Stimulated activated CD8-positive, alpha-beta memory T cell treated with anti-CD3 and anti-CD28 coated beads, Interleukin-12 subunit alpha, Interleukin-12 subunit beta, amount 100 ng/mL, for 24 hours (primary cell): ENCODE data around the gene ARHGAP42.

ENCODE experiments used
- DNase-seq: peaks from one replicate; pipeline ENCODE4 v3.0.0-alpha.2; 2020; ENCODE audit errors: extremely low read depth

The ARHGAP42 gene

DNA sequence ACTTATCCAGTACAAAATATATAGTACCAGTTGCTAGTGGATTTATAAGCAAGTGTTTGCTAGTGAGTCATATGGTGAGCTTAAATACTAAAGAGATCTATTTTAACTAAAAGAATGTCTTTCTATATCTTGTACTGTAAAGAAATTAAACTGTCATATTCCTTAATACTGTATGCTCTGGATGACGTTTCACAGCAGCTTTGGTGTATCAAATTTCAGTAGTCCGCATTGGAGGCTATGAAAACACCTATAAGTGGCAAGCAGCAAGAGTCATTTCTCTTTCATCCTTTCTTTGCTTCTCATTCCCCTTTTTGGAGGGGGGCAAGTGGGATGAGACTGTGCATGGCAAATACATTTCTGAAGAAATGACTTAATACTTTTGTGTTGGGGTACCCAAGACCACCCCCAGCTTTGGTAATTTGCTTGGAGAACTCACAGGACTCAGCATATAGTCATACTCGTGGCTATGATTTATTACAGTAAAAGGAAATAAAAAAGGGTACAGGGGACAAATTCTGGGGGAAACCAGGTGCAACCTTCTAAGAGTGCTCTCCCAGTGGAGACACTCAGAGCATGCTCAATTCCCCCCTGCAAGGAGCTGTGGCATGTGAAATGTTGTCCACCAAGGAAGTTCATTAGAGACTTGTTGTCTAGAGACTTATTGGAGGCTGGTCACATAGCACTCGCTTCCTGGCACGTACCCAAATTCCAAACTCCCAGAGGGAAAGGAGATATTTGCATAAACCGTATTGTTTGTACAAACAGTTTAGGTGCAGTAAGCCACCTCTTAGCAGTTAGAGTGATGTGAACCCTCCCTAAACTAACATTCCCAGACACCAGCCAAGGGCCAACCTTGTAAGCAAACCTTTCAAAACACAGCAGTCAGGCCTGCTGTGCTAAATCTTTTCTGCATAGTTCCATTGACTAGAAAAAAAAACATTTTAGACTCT is 231.7 kb downstream of the ARHGAP42 start:
- no peak for DNase-seq

DNA sequence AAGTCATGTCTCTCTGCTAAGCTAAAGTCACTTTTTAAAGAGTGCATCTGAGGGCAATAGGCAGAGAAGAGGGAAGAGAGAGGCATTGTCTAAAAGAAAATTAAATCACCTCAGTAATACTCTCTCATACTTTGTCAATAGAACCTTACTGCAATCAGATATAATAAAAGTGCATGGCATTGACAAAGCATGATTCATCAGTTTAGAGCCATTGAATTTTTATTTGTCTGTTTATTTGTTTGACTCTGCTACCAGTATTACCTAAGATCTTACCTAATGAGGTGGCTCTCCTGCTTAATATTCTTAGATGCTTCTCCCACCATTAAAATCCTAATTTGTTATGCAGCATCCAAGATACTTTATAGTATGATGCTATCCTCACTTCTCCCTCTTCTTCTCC is 233.5 kb downstream of the ARHGAP42 start:
- no peak for DNase-seq

- DNase-seq, result no peak
These were observed 235.0 kb downstream of the ARHGAP42 start for GRCh38 chr11:100922121-100922520.

GRCh38 chr11:100923555-100923954 is 236.5 kb downstream of the ARHGAP42 start:
- no peak for DNase-seq

- DNase-seq, result no peak
These were observed 238.8 kb downstream of the ARHGAP42 start for GRCh38 chr11:100925935-100926334.

GRCh38 chr11:100927579-100927978 is 240.5 kb downstream of the ARHGAP42 start:
- DNase-seq, result no peak

GRCh38 chr11:100928426-100928825 is 241.3 kb downstream of the ARHGAP42 start:
- DNase-seq, result no peak

- no peak for DNase-seq
These were observed 242.3 kb downstream of the ARHGAP42 start for GRCh38 chr11:100929377-100929776.

GRCh38 chr11:100930185-100930778 is 243.2 kb downstream of the ARHGAP42 start:
- no peak for DNase-seq

- DNase-seq, result no peak
These were observed 245.5 kb downstream of the ARHGAP42 start for GRCh38 chr11:100932474-100933100.

- DNase-seq, result no peak
These were observed 249.7 kb downstream of the ARHGAP42 start for GRCh38 chr11:100936781-100937180.

DNA sequence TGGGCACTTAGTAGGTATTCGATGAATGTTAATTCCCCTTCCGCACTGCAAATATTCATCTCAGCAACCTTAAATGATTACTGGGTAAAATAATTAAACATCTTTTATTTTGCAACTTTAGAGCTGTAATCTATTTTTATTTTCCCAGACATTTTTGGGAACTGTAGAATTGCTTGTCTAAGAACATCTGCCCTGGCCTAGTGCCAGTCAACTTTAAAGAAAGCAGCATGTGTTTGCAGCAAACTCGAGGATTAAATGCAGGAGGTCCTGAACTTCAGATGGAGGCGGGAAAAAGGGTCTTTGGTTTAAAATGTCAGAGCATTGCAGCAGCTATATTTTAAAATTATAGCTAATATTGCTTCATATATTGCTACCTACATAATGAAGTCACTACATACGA is 252.5 kb downstream of the ARHGAP42 start:
- DNase-seq, result no peak

DNA sequence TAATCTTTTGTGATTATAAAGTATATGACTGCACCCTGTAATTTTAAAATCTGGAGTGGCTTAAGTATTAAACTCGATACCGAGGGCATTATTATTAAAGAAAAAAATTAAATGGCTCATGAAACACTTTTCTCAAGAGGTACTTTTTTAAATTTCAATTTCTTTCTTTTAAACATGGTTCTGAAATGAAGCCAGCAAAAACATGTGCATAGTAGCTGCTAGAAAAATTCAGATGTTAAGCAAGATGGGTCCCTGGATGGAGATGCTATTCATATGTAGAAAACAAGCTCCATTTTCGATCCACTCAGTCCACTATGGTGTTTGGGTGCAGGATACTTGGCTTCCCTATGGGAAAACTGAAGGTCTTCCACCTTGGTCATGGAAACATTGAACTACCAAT is 253.0 kb downstream of the ARHGAP42 start:
- DNase-seq, result no peak

DNA sequence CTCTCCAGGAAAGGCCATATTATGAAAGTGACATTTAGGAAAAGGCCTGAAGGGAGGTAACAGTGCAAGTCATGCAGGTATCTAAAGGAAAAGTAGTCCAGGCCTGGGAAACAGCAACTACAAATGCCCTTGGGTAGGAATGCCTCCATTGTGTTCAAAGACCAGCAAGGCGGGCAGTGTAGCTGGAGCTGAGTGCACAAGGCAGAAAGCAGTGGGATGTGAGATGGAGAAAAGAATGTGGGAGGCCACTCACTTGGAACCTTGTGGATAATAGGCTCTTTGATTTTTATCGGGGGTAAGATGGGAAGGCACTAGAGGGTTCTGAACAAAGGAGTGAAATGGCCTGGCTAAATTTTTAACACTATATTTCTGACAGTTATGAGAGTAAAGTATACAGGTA is 253.9 kb downstream of the ARHGAP42 start:
- DNase-seq, result no peak

DNA sequence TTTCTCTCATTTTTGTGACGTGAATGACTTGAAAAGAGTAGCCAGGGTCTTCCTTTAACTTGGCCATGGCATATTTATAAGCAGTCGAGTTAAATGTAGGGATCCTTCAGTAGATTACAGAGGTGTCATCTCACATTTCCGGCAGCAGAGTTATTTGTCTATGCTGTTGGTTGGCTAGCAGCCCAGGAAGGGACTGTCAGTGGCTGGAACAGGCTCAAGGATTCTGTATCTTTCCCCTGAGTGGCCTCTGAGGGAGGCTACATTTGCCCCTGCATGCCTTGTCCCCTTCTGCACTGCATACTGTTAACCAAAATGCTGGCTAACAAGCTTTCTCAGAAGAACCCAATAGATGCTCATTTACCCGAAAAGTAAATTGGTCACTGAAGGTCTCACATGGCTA is 254.9 kb downstream of the ARHGAP42 start:
- DNase-seq, result no peak

- DNase-seq, result no peak
These were observed 261.8 kb downstream of the ARHGAP42 start for GRCh38 chr11:100948936-100949335.

DNA sequence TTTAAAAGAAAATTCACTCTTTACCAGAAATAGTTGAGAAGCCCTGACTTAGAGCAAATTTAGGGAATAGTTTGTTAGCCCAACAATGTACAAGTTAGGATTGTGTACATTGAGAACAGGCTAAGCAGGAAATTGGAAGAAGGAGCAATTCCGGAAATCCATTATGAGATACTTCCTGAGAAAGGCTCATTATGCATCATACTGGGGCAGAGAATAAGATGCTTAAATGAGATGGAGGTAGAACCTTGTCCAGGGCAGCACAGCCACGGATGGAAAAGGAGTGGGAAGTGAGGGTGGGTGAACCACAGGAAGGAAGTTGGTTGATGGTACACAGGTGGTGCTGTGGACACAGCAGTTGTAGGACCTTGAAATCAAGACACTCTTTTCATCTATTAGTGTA is 262.4 kb downstream of the ARHGAP42 start:
- DNase-seq, result no peak

GRCh38 chr11:100955318-100955717 is 268.2 kb downstream of the ARHGAP42 start:
- no peak for DNase-seq

DNA sequence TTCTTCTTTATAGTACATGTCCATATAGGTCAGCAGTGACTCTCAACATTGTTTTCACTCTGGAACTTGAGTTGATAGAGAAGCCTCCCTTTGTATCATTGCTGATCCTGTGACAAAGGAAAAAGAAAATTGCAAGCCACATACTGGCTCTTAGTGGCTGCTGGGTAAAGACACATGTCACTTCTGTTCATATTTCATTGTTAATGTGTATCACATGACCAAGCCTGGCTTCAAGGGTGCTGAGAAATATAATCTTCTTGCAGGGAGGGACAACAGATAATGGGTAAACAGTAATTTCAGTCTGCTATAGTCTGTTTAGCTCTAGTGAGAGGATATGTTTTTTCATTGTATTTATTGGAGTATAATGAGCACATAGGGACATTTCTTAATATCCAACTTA is 269.3 kb downstream of the ARHGAP42 start:
- no peak for DNase-seq

GRCh38 chr11:100957499-100957898 is 270.4 kb downstream of the ARHGAP42 start:
- no peak for DNase-seq

DNA sequence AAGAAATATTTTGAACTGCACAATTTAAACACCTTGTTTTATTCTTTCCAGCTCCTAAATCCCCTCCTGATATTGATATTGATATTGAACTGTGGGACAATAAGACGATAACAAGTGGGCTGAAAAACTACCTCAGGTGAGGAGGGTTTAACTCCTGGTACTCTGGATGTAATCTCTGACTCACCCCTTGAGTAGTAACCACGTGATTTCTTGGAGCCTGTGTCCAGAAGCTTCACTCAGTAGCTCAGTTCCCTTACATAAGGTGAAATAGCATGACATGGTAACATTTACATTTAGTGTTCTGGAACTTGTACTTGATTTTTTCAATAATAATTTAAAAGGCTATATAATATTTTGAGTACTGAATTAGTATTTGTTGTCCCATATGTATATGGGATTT is 274.5 kb downstream of the ARHGAP42 start:
- DNase-seq, result no peak

GRCh38 chr11:100963375-100963774 is 276.3 kb downstream of the ARHGAP42 start:
- DNase-seq, result no peak

GRCh38 chr11:100964435-100964834 is 277.3 kb downstream of the ARHGAP42 start:
- DNase-seq, result no peak
